ENCODE measurements around the gene CACNG1. TPM values are rescaled to one million over a fixed set of nuclear protein-coding genes. Genes with fewer than 3 reads are reported as not detected.

The CACNG1 gene
- total and polyA plus RNA-seq, 11 donors: not detected

GRCh38 chr17:67063141-67063540, 18.8 kb downstream of the CACNG1 start:
- no peaks in the 10 kb centered on the region for H3K9me3 ChIP-seq
- DNase-seq: no peak
- no peaks in the 10 kb centered on the region for H3K36me3 ChIP-seq
- H3K27me3 ChIP-seq: no peaks in the 10 kb centered on the region
- no peak for TF ChIP-seq POLR2A (IDR thresholded peaks at IDR 0.05)
- intact Hi-C loops (cut with DNase I): no loop called here
- H3K27ac ChIP-seq: no peak overlapping the region
- no peak for ATAC-seq
- no peak overlapping the region for H3K4me3 ChIP-seq
- no peaks in the 10 kb centered on the region for H3K4me1 ChIP-seq
- WGBS, 4 donors: 83 to 95% (median 90%) methylated on average over 6 of the region's 6 CpGs

- ATAC-seq (no peak), DNase-seq (no peak)
- H3K27ac ChIP-seq: no peak overlapping the region
- H3K36me3 ChIP-seq: no peaks in the 10 kb centered on the region
- no peak overlapping the region for H3K4me3 ChIP-seq
- no peaks in the 10 kb centered on the region for H3K9me3 ChIP-seq
- 55 to 74% (median 63%) methylated on average over 2 of the region's 2 CpGs for WGBS, 4 donors
- intact Hi-C loops (cut with DNase I): no loop called here
- H3K27me3 ChIP-seq: no peaks in the 10 kb centered on the region
- no peak for TF ChIP-seq CTCF (IDR thresholded peaks at IDR 0.05)
- TF ChIP-seq POLR2A (IDR thresholded peaks at IDR 0.05): no peak
- H3K4me1 ChIP-seq: no peaks in the 10 kb centered on the region
These were observed 22.4 kb downstream of the CACNG1 start for GRCh38 chr17:67066717-67067116.

- ATAC-seq (no peak), DNase-seq (no peak)
- no peaks in the 10 kb centered on the region for H3K9me3 ChIP-seq
- no peaks in the 10 kb centered on the region for H3K4me1 ChIP-seq
- intact Hi-C loops (cut with DNase I): no loop called here
- WGBS, 4 donors: 84 to 85% (median 84%) methylated on average over 13 of the region's 13 CpGs
- no peak overlapping the region for H3K27ac ChIP-seq
- peaks cover 0 to 5% (median 0%) of the 10 kb centered on the region in 9 donors for H3K36me3 ChIP-seq
- no peak overlapping the region for H3K4me3 ChIP-seq
- TF ChIP-seq POLR2A (IDR thresholded peaks at IDR 0.05) (no peak), CTCF (IDR thresholded peaks at IDR 0.05) (no peak)
- H3K27me3 ChIP-seq: no peaks in the 10 kb centered on the region
These were observed 23.5 kb downstream of the CACNG1 start for GRCh38 chr17:67067571-67068482.

- DNase-seq (no peak), ATAC-seq (no peak)
- WGBS, 4 donors: 57 to 72% (median 60%) methylated on average over 3 of the region's 3 CpGs
- Histone ChIP-seq H3K27ac (no peak overlapping the region), H3K36me3 (peaks cover 0 to 16% (median 0%) of the 10 kb centered on the region in 9 donors), H3K4me3 (no peak overlapping the region), H3K27me3 (no peaks in the 10 kb centered on the region), H3K9me3 (no peaks in the 10 kb centered on the region), H3K4me1 (no peaks in the 10 kb centered on the region)
- intact Hi-C loops (cut with DNase I): no loop called here
- no peak for TF ChIP-seq CTCF (IDR thresholded peaks at IDR 0.05)
- no peak for TF ChIP-seq POLR2A (IDR thresholded peaks at IDR 0.05)
These were observed 24.6 kb downstream of the CACNG1 start for GRCh38 chr17:67068999-67069398.

Measured in heart left ventricle (tissue), 16 donors.